KMS-11 (cell line): ENCODE data around the gene LIMA1.

ENCODE experiments used
- H2AFZ ChIP-seq: fragments of 200-600 bp; sonication (generic); 2 replicates; pipeline ENCODE4 v1.6.1; 2016; ENCODE audit warnings: antibody characterized with exemption, mixed run types, low read depth
- H3K27ac ChIP-seq: fragments of 200-600 bp; sonication (generic); 2 replicates; pipeline ENCODE4 v1.6.1; 2016; ENCODE audit warnings: mild to moderate bottlenecking, mixed run types
- H3K27me3 ChIP-seq: fragments of 200-600 bp; sonication (generic); 2 replicates; pipeline ENCODE4 v1.6.1; 2017; ENCODE audit warnings: mild to moderate bottlenecking, low read depth, mixed run types, moderate library complexity; ENCODE audit not compliant: insufficient read depth
- H3K36me3 ChIP-seq: fragments of 200-600 bp; sonication (generic); 2 replicates; pipeline ENCODE4 v1.6.1; 2017; ENCODE audit warnings: mild to moderate bottlenecking, mixed run types; ENCODE audit not compliant: insufficient read depth
- H3K4me1 ChIP-seq: fragments of 200-600 bp; sonication (generic); 2 replicates; pipeline ENCODE4 v1.6.1; 2016; ENCODE audit warnings: mild to moderate bottlenecking, low read depth, mixed run types; ENCODE audit not compliant: poor library complexity, severe bottlenecking
- H3K4me2 ChIP-seq: fragments of 200-600 bp; sonication (generic); 2 replicates; pipeline ENCODE4 v1.7.0; 2016; ENCODE audit warnings: mild to moderate bottlenecking, mixed run types
- H3K4me3 ChIP-seq: fragments of 200-600 bp; sonication (generic); IDR thresholded peaks from 2 replicates; pipeline ENCODE4 v1.6.1; 2017; ENCODE audit warnings: low read depth, low read length, mixed read lengths; ENCODE audit not compliant: insufficient read depth
- H3K79me2 ChIP-seq: fragments of 200-600 bp; sonication (generic); 2 replicates; pipeline ENCODE4 v1.6.1; 2016; ENCODE audit warnings: low read depth, mixed run types; ENCODE audit not compliant: insufficient read depth
- H3K9ac ChIP-seq: fragments of 200-600 bp; sonication (generic); 2 replicates; pipeline ENCODE4 v1.6.1; 2016; ENCODE audit warnings: mild to moderate bottlenecking, mixed run types
- H4K20me1 ChIP-seq: fragments of 200-600 bp; sonication (generic); 2 replicates; pipeline ENCODE4 v1.6.1; 2016; ENCODE audit warnings: mild to moderate bottlenecking, mixed run types; ENCODE audit not compliant: insufficient read depth
- CTCF ChIP-seq: fragments of 200-600 bp; sonication (generic); conservative IDR thresholded peaks from 2 replicates; pipeline ENCODE4 v1.6.1; 2017; ENCODE audit warnings: low read depth, mild to moderate bottlenecking, antibody characterized with exemption, low read length, moderate library complexity, mixed read lengths

The LIMA1 gene

GRCh38 chr12:50129290-50129689, 154.0 kb downstream of the LIMA1 start:
- no peak overlapping the region for H3K4me2 ChIP-seq
- TF ChIP-seq CTCF = no peak
- no peak overlapping the region for H3K27ac ChIP-seq
- H4K20me1 ChIP-seq = no peaks in the 10 kb centered on the region
- no peak overlapping the region for H3K4me3 ChIP-seq
- no peak overlapping the region for H2AFZ ChIP-seq
- no peak overlapping the region for H3K9ac ChIP-seq
- H3K79me2 ChIP-seq = no peaks in the 10 kb centered on the region
- peaks cover 7% of the 10 kb centered on the region for H3K36me3 ChIP-seq
- H3K4me1 ChIP-seq = no peaks in the 10 kb centered on the region
- no peaks in the 10 kb centered on the region for H3K27me3 ChIP-seq

GRCh38 chr12:50127546-50127945, 155.8 kb downstream of the LIMA1 start:
- H3K27ac ChIP-seq = no peak overlapping the region
- no peaks in the 10 kb centered on the region for H4K20me1 ChIP-seq
- no peaks in the 10 kb centered on the region for H3K79me2 ChIP-seq
- peaks cover 7% of the 10 kb centered on the region for H3K36me3 ChIP-seq
- no peak overlapping the region for H2AFZ ChIP-seq
- no peak overlapping the region for H3K9ac ChIP-seq
- no peak for TF ChIP-seq CTCF
- no peaks in the 10 kb centered on the region for H3K4me1 ChIP-seq
- H3K4me3 ChIP-seq = no peak overlapping the region
- no peaks in the 10 kb centered on the region for H3K27me3 ChIP-seq
- no peak overlapping the region for H3K4me2 ChIP-seq
